Mesenchymal stem cell (in vitro differentiated cells and primary cell): ENCODE results near the gene ITSN1.

Source experiments
- DNase-seq: peaks from one replicate; pipeline ENCODE4 v3.0.0-alpha.2; 2013
- H2AFZ ChIP-seq: one replicate; pipeline ENCODE4 v1.6.1; 2013; ENCODE audit warnings: low read depth, mild to moderate bottlenecking, control low read depth, inconsistent platforms, low read length, moderate library complexity
- H2AK5ac ChIP-seq: 2 replicates; pipeline ENCODE4 v1.6.1; 2013; ENCODE audit warnings: low read length, moderate library complexity, mild to moderate bottlenecking, inconsistent platforms; ENCODE audit not compliant: severe bottlenecking
- H2BK120ac ChIP-seq: one replicate; pipeline ENCODE4 v1.6.1; 2013; ENCODE audit warnings: low read depth, mild to moderate bottlenecking, inconsistent platforms, low read length, moderate library complexity
- H2BK12ac ChIP-seq, 2 experiments: one replicate each; pipeline ENCODE4 v1.6.1; 2013; ENCODE audit warnings: inconsistent platforms in 2 of 2, low read length in 2 of 2, mild to moderate bottlenecking in 2 of 2, moderate library complexity in 2 of 2, control low read depth in 1 of 2
- H2BK15ac ChIP-seq: one replicate; pipeline ENCODE4 v1.6.1; 2013; ENCODE audit warnings: mild to moderate bottlenecking, low read depth, inconsistent platforms; ENCODE audit not compliant: poor library complexity, severe bottlenecking
- H2BK5ac ChIP-seq: 2 replicates; pipeline ENCODE4 v1.6.1; 2013; ENCODE audit warnings: low read depth, mild to moderate bottlenecking, low read length, control low read depth, inconsistent platforms; ENCODE audit not compliant: poor library complexity, severe bottlenecking
- H3K14ac ChIP-seq, 2 experiments: one replicate each; pipeline ENCODE4 v1.6.1; 2013; ENCODE audit warnings: inconsistent platforms in 2 of 2, low read length in 2 of 2, control low read depth in 1 of 2, mild to moderate bottlenecking in 1 of 2, moderate library complexity in 1 of 2
- H3K18ac ChIP-seq, 2 experiments: one replicate each; pipeline ENCODE4 v1.6.1; 2013; ENCODE audit warnings: inconsistent platforms in 2 of 2, low read length in 2 of 2, control low read depth in 1 of 2, low read depth in 1 of 2, mild to moderate bottlenecking in 1 of 2
- H3K23ac ChIP-seq, 2 experiments: one replicate each; pipeline ENCODE4 v1.6.1; 2013; ENCODE audit warnings: inconsistent platforms in 2 of 2, low read length in 2 of 2, mild to moderate bottlenecking in 2 of 2, moderate library complexity in 2 of 2, control low read depth in 1 of 2
- H3K27ac ChIP-seq: 2 replicates; pipeline ENCODE4 v1.5.1; 2013; ENCODE audit warnings: mild to moderate bottlenecking, moderate library complexity, low read length, control low read depth, inconsistent platforms; ENCODE audit not compliant: poor library complexity, severe bottlenecking
- H3K27me3 ChIP-seq, 2 experiments: 2 replicates each; pipeline versions ENCODE4 v1.6.1 to v1.7.0; 2013; ENCODE audit warnings: low read length in 2 of 2, mild to moderate bottlenecking in 2 of 2, moderate library complexity in 2 of 2, control low read depth in 1 of 2, inconsistent platforms in 1 of 2; ENCODE audit not compliant: control insufficient read depth in 1 of 2, insufficient read depth in 1 of 2
- H3K36me3 ChIP-seq, 2 experiments: 2 replicates each; pipeline versions ENCODE4 v1.6.1 to v1.7.0; 2013; ENCODE audit warnings: low read length in 2 of 2, control low read depth in 1 of 2, inconsistent platforms in 1 of 2, low read depth in 1 of 2, mild to moderate bottlenecking in 1 of 2; ENCODE audit not compliant: insufficient read depth in 2 of 2, control insufficient read depth in 1 of 2
- H3K4ac ChIP-seq, 2 experiments: one replicate each; pipeline ENCODE4 v1.6.1; 2013; ENCODE audit warnings: inconsistent platforms in 2 of 2, low read length in 2 of 2, mild to moderate bottlenecking in 2 of 2, moderate library complexity in 2 of 2, control low read depth in 1 of 2, low read depth in 1 of 2
- H3K4me1 ChIP-seq: 2 replicates; pipeline ENCODE4 v1.6.1; 2013; ENCODE audit warnings: low read depth, low read length, control low read depth; ENCODE audit not compliant: control insufficient read depth, insufficient read depth
- H3K4me2 ChIP-seq: 2 replicates; pipeline ENCODE4 v1.6.1; 2013; ENCODE audit warnings: low read length, mild to moderate bottlenecking, inconsistent platforms; ENCODE audit not compliant: poor library complexity, severe bottlenecking
- H3K4me3 ChIP-seq, 2 experiments: 2 replicates each; pipeline versions ENCODE4 v1.5.1 to v1.7.0; 2013; ENCODE audit warnings: low read length in 2 of 2, mild to moderate bottlenecking in 2 of 2, control low read depth in 1 of 2, low read depth in 1 of 2; ENCODE audit not compliant: insufficient read depth in 1 of 2
- H3K79me1 ChIP-seq: replicated peaks from 2 replicates; pipeline ENCODE4 v1.6.1; 2013; ENCODE audit warnings: mild to moderate bottlenecking, control low read depth, low read length, inconsistent platforms; ENCODE audit not compliant: poor library complexity, severe bottlenecking
- H3K9ac ChIP-seq: 2 replicates; pipeline ENCODE4 v1.7.0; 2013; ENCODE audit warnings: mild to moderate bottlenecking, low read length, moderate library complexity
- H3K9me3 ChIP-seq: 2 replicates; pipeline ENCODE4 v1.7.0; 2013; ENCODE audit warnings: mild to moderate bottlenecking, low read length; ENCODE audit not compliant: control insufficient read depth
- H4K8ac ChIP-seq: one replicate; pipeline ENCODE4 v1.6.1; 2013; ENCODE audit warnings: inconsistent platforms, mild to moderate bottlenecking, low read length, moderate library complexity
- H4K91ac ChIP-seq: one replicate; pipeline ENCODE4 v1.6.1; 2013; ENCODE audit warnings: mild to moderate bottlenecking, low read length, inconsistent platforms
- WGBS: methylation state at CpG from one replicate; pipeline ENCODE4 v1.1.7; 2013; ENCODE audit warnings: mixed read lengths; 5-methylcytosine and 5-hydroxymethylcytosine counted together

ITSN1 gene

DNA sequence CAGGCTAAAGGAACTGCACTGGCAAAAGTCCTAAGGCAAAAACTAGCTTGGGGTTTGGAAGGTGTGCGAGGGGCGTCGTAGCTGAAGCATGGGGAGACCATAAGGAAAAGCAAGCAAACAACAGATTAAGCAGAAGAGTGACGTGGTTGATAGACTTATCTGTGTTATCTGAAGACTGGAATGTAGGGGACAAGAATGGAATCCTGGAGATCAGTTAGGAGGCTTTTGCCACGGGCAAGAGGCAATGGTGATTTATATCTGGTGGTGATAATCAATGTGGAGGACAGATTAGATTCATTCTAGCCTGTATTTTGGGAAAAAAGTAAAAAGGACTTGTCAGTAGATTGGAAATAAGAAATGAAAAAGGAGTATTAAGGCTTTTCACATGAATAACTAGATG is 97.4 kb downstream of the ITSN1 start:
- H2BK5ac ChIP-seq = no peak overlapping the region
- H3K18ac ChIP-seq = no peak overlapping the region
- WGBS = 89% methylated on average over 5 of the region's 5 CpGs
- H3K4ac ChIP-seq = no peak overlapping the region
- H3K36me3 ChIP-seq = peaks cover 24 to 55% of the 10 kb centered on the region in 2 experiments
- DNase-seq = no peak
- H3K4me2 ChIP-seq = no peak overlapping the region
- no peak overlapping the region for H4K8ac ChIP-seq
- no peak overlapping the region for H3K4me3 ChIP-seq
- no peaks in the 10 kb centered on the region for H3K27me3 ChIP-seq
- no peaks in the 10 kb centered on the region for H3K4me1 ChIP-seq
- H2BK15ac ChIP-seq = no peak overlapping the region
- no peak overlapping the region for H2BK12ac ChIP-seq
- H3K9me3 ChIP-seq = peaks cover under 1% of the 10 kb centered on the region
- H4K91ac ChIP-seq = no peak overlapping the region
- no peak overlapping the region for H3K23ac ChIP-seq
- H3K79me1 ChIP-seq = peaks cover 24% of the 10 kb centered on the region
- H2BK120ac ChIP-seq = no peak overlapping the region
- no peak overlapping the region for H3K14ac ChIP-seq
- H3K27ac ChIP-seq = no peak overlapping the region
- H3K9ac ChIP-seq = no peak overlapping the region
- no peak overlapping the region for H2AK5ac ChIP-seq
- H2AFZ ChIP-seq = no peak overlapping the region

DNA sequence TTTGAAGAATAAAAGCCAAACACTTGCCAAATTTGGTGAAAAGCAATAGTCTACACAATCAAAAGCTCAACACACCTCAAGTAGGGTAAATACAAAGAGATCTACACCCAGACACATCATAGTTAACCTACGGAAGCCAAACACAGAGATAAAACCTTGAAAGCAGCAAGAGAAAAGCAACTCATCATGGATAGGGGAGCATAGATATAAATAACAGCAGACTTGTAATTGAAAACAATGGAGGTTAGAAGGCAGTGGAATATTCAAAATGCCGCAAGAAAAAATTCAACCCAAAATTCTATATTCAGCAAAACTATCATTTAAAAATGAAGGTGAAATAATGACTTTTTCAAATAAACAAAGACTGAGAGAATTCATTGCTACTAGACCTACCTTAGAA is 105.1 kb downstream of the ITSN1 start:
- Histone ChIP-seq H3K4ac (no peak overlapping the region), H2BK120ac (no peak overlapping the region), H4K91ac (no peak overlapping the region), H3K14ac (no peak overlapping the region), H3K9ac (no peak overlapping the region), H2BK12ac (no peak overlapping the region), H2AK5ac (no peak overlapping the region), H2BK5ac (no peak overlapping the region), H2BK15ac (no peak overlapping the region), H3K23ac (no peak overlapping the region), H3K18ac (no peak overlapping the region), H3K4me1 (no peaks in the 10 kb centered on the region), H4K8ac (no peak overlapping the region), H2AFZ (no peak overlapping the region), H3K27ac (no peak overlapping the region), H3K4me2 (no peak overlapping the region), H3K36me3 (peaks cover 15 to 28% of the 10 kb centered on the region in 2 experiments), H3K27me3 (no peaks in the 10 kb centered on the region), H3K9me3 (peaks cover 34% of the 10 kb centered on the region), H3K79me1 (peaks cover 18% of the 10 kb centered on the region), H3K4me3 (no peak overlapping the region)
- no peak for DNase-seq
- WGBS = no CpG with 5 or more reads among the region's 2 CpGs

DNA sequence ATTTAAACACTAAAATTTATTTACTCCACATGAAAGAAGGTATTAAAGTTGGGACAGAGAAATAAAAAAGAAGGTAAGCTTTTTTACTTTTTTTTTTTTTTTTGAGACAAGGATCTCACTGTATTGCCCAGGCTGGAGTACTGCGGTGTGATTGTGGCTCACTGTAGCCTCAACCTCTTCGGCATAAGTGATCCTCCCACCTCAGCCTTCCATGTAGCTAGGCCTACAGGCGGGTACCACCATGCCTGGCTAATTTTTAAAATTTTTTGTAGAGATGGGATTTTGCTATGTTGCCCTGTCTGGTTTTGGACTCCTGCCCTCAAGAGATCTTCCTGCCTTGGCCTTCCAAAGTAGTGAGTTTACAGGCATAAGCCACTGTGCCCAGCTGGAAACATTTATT is 106.6 kb downstream of the ITSN1 start:
- no peak overlapping the region for H2BK12ac ChIP-seq
- no peak for DNase-seq
- H3K27me3 ChIP-seq = no peaks in the 10 kb centered on the region
- H3K4me1 ChIP-seq = no peaks in the 10 kb centered on the region
- no peak overlapping the region for H3K4ac ChIP-seq
- no peak overlapping the region for H3K4me3 ChIP-seq
- peaks cover 15 to 28% of the 10 kb centered on the region in 2 experiments for H3K36me3 ChIP-seq
- H2AK5ac ChIP-seq = no peak overlapping the region
- H2BK5ac ChIP-seq = no peak overlapping the region
- peaks cover 19% of the 10 kb centered on the region for H3K79me1 ChIP-seq
- H4K91ac ChIP-seq = no peak overlapping the region
- no peak overlapping the region for H2BK15ac ChIP-seq
- no peak overlapping the region for H3K23ac ChIP-seq
- H2AFZ ChIP-seq = no peak overlapping the region
- no peak overlapping the region for H2BK120ac ChIP-seq
- no peak overlapping the region for H3K4me2 ChIP-seq
- H3K18ac ChIP-seq = no peak overlapping the region
- no peak overlapping the region for H3K9ac ChIP-seq
- 100% methylated on average over 1 of the region's 3 CpGs for WGBS
- H3K9me3 ChIP-seq = peaks cover 34% of the 10 kb centered on the region
- H4K8ac ChIP-seq = no peak overlapping the region
- H3K27ac ChIP-seq = no peak overlapping the region
- H3K14ac ChIP-seq = no peak overlapping the region

DNA sequence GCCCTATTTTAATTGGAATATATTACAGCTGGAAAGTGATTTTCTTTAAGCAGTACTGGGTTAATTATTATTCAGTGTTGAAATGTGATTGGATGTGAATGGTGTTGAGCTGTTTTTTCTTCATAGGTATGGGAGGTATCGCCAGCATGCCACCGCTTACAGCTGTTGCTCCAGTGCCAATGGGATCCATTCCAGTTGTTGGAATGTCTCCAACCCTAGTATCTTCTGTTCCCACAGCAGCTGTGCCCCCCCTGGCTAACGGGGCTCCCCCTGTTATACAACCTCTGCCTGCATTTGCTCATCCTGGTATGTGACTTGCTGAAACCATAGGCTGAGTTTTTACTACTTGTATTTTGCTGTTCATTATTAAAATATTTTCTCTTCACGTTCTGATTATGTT is 107.7 kb downstream of the ITSN1 start:
- Histone ChIP-seq H3K23ac (no peak overlapping the region), H4K8ac (no peak overlapping the region), H3K27ac (no peak overlapping the region), H3K4ac (no peak overlapping the region), H2AK5ac (no peak overlapping the region), H3K18ac (no peak overlapping the region), H2AFZ (no peak overlapping the region), H3K9me3 (peaks cover 30% of the 10 kb centered on the region), H3K14ac (no peak overlapping the region), H3K36me3 (peaks cover 15 to 26% of the 10 kb centered on the region in 2 experiments), H2BK5ac (no peak overlapping the region), H4K91ac (no peak overlapping the region), H3K79me1 (peaks cover 21% of the 10 kb centered on the region), H3K27me3 (no peaks in the 10 kb centered on the region), H3K4me2 (no peak overlapping the region), H2BK12ac (no peak overlapping the region), H2BK15ac (no peak overlapping the region), H3K4me3 (no peak overlapping the region), H2BK120ac (no peak overlapping the region), H3K9ac (peak overlapping the region; percentile 11), H3K4me1 (no peaks in the 10 kb centered on the region)
- no peak for DNase-seq
- 100% methylated on average over 2 of the region's 4 CpGs for WGBS
